ENCODE measurements around the gene ACAT2.
A peak's percentile ranks its signal among the peaks of the same experiment; 100 is the strongest.
"Not testable (repeated sequence)": the region's sequence is repeated elsewhere in the genome, so short reads cannot be mapped to it uniquely, and the experiment has no call there.

Gene ACAT2

GRCh38 chr6:159721981-159722380, 39.9 kb upstream of the ACAT2 start:
- not testable (repeated sequence) for H3K27ac ChIP-seq (ENCODE audit: low read length); H3K27me3 ChIP-seq (ENCODE audit: control insufficient read depth, insufficient read depth, low read length); DNase-seq (ENCODE audit: low read depth, low spot score); H3K4me3 ChIP-seq (ENCODE audit: low read length); H3K36me3 ChIP-seq (ENCODE audit: control insufficient read depth, insufficient read depth, low read length); H3K9me3 ChIP-seq (ENCODE audit: control insufficient read depth, insufficient read depth, low read length); H3K4me1 ChIP-seq (ENCODE audit: control insufficient read depth, insufficient read depth, low read length)
- no CpG with 5 or more reads among the region's 3 CpGs for WGBS (ENCODE audit: insufficient coverage, insufficient read length)

GRCh38 chr6:159722655-159723054, 39.2 kb upstream of the ACAT2 start:
- Histone ChIP-seq H3K36me3 (ENCODE audit: control insufficient read depth, insufficient read depth, low read length) (no peaks in the 10 kb centered on the region), H3K9me3 (ENCODE audit: control insufficient read depth, insufficient read depth, low read length) (no peaks in the 10 kb centered on the region), H3K4me1 (ENCODE audit: control insufficient read depth, insufficient read depth, low read length) (no peaks in the 10 kb centered on the region; the same call in 1 of the 2 replicates), H3K27me3 (ENCODE audit: control insufficient read depth, insufficient read depth, low read length) (no peaks in the 10 kb centered on the region), H3K4me3 (ENCODE audit: low read length) (no peak overlapping the region), H3K27ac (ENCODE audit: low read length) (no peak overlapping the region)
- DNase-seq (ENCODE audit: low read depth, low spot score): no peak

- H3K36me3 ChIP-seq (ENCODE audit: control insufficient read depth, insufficient read depth, low read length): no peaks in the 10 kb centered on the region
- WGBS (ENCODE audit: insufficient coverage, insufficient read length): no CpG with 5 or more reads among the region's 2 CpGs
- no peaks in the 10 kb centered on the region for H3K9me3 ChIP-seq (ENCODE audit: control insufficient read depth, insufficient read depth, low read length)
- no peak overlapping the region for H3K27ac ChIP-seq (ENCODE audit: low read length)
- H3K27me3 ChIP-seq (ENCODE audit: control insufficient read depth, insufficient read depth, low read length): no peaks in the 10 kb centered on the region
- H3K4me3 ChIP-seq (ENCODE audit: low read length): no peak overlapping the region
- DNase-seq (ENCODE audit: low read depth, low spot score): no peak
- no peaks in the 10 kb centered on the region; the same call in 1 of the 2 replicates for H3K4me1 ChIP-seq (ENCODE audit: control insufficient read depth, insufficient read depth, low read length)
Observed at GRCh38 chr6:159723259-159723658, 38.6 kb upstream of the ACAT2 start.

- DNase-seq (ENCODE audit: low read depth, low spot score): no peak
- no peak overlapping the region for H3K27ac ChIP-seq (ENCODE audit: low read length)
- WGBS (ENCODE audit: insufficient coverage, insufficient read length): no CpG with 5 or more reads among the region's 4 CpGs
- no peaks in the 10 kb centered on the region; the same call in 1 of the 2 replicates for H3K4me1 ChIP-seq (ENCODE audit: control insufficient read depth, insufficient read depth, low read length)
- H3K9me3 ChIP-seq (ENCODE audit: control insufficient read depth, insufficient read depth, low read length): no peaks in the 10 kb centered on the region
- H3K4me3 ChIP-seq (ENCODE audit: low read length): no peak overlapping the region
- no peaks in the 10 kb centered on the region for H3K27me3 ChIP-seq (ENCODE audit: control insufficient read depth, insufficient read depth, low read length)
- no peaks in the 10 kb centered on the region for H3K36me3 ChIP-seq (ENCODE audit: control insufficient read depth, insufficient read depth, low read length)
Observed at GRCh38 chr6:159724778-159725177, 37.1 kb upstream of the ACAT2 start.

GRCh38 chr6:159725208-159725607, 36.6 kb upstream of the ACAT2 start:
- not testable (repeated sequence) for DNase-seq (ENCODE audit: low read depth, low spot score); H3K9me3 ChIP-seq (ENCODE audit: control insufficient read depth, insufficient read depth, low read length); H3K36me3 ChIP-seq (ENCODE audit: control insufficient read depth, insufficient read depth, low read length); H3K4me3 ChIP-seq (ENCODE audit: low read length); H3K27ac ChIP-seq (ENCODE audit: low read length); H3K4me1 ChIP-seq (ENCODE audit: control insufficient read depth, insufficient read depth, low read length); H3K27me3 ChIP-seq (ENCODE audit: control insufficient read depth, insufficient read depth, low read length)
- WGBS (ENCODE audit: insufficient coverage, insufficient read length): no CpG with 5 or more reads among the region's 3 CpGs

GRCh38 chr6:159726255-159726917, 35.5 kb upstream of the ACAT2 start:
- no peaks in the 10 kb centered on the region for H3K36me3 ChIP-seq (ENCODE audit: control insufficient read depth, insufficient read depth, low read length)
- H3K9me3 ChIP-seq (ENCODE audit: control insufficient read depth, insufficient read depth, low read length): no peaks in the 10 kb centered on the region
- peak overlapping the region; percentile 93; the same call in 1 of the 2 replicates for H3K4me3 ChIP-seq (ENCODE audit: low read length)
- no peaks in the 10 kb centered on the region for H3K27me3 ChIP-seq (ENCODE audit: control insufficient read depth, insufficient read depth, low read length)
- WGBS (ENCODE audit: insufficient coverage, insufficient read length): no CpG with 5 or more reads among the region's 30 CpGs
- no peak overlapping the region for H3K27ac ChIP-seq (ENCODE audit: low read length)
- DNase-seq (ENCODE audit: low read depth, low spot score): no peak
- no peaks in the 10 kb centered on the region; the same call in 1 of the 2 replicates for H3K4me1 ChIP-seq (ENCODE audit: control insufficient read depth, insufficient read depth, low read length)

- Histone ChIP-seq H3K9me3 (ENCODE audit: control insufficient read depth, insufficient read depth, low read length) (no peaks in the 10 kb centered on the region), H3K36me3 (ENCODE audit: control insufficient read depth, insufficient read depth, low read length) (no peaks in the 10 kb centered on the region), H3K27ac (ENCODE audit: low read length) (no peak within 1 kb of the TSS), H3K27me3 (ENCODE audit: control insufficient read depth, insufficient read depth, low read length) (no peaks in the 10 kb centered on the region), H3K4me3 (ENCODE audit: low read length) (peak within 1 kb of the TSS; percentile 93), H3K4me1 (ENCODE audit: control insufficient read depth, insufficient read depth, low read length) (no peaks in the 10 kb centered on the region; the same call in 1 of the 2 replicates)
- WGBS (ENCODE audit: insufficient coverage, insufficient read length): no CpG with 5 or more reads among the region's 93 CpGs
- peak; percentile 91 for DNase-seq (ENCODE audit: low read depth, low spot score)
Observed at GRCh38 chr6:159726918-159727716, 34.7 kb upstream of the ACAT2 start, which contains the start of gene WTAP. WTAP (plus strand) TSS chr6:159727506; CDS start chr6:159736266, 8,760 bp downstream.

- H3K4me3 ChIP-seq (ENCODE audit: low read length): peak overlapping the region; percentile 93
- no CpG with 5 or more reads among the region's 44 CpGs for WGBS (ENCODE audit: insufficient coverage, insufficient read length)
- no peaks in the 10 kb centered on the region; the same call in 1 of the 2 replicates for H3K4me1 ChIP-seq (ENCODE audit: control insufficient read depth, insufficient read depth, low read length)
- H3K36me3 ChIP-seq (ENCODE audit: control insufficient read depth, insufficient read depth, low read length): no peaks in the 10 kb centered on the region
- no peak for DNase-seq (ENCODE audit: low read depth, low spot score)
- no peaks in the 10 kb centered on the region for H3K9me3 ChIP-seq (ENCODE audit: control insufficient read depth, insufficient read depth, low read length)
- no peak overlapping the region for H3K27ac ChIP-seq (ENCODE audit: low read length)
- no peaks in the 10 kb centered on the region for H3K27me3 ChIP-seq (ENCODE audit: control insufficient read depth, insufficient read depth, low read length)
Observed at GRCh38 chr6:159727717-159728445, 34.0 kb upstream of the ACAT2 start.

- Histone ChIP-seq H3K4me1 (ENCODE audit: control insufficient read depth, insufficient read depth, low read length) (no peaks in the 10 kb centered on the region; the same call in 1 of the 2 replicates), H3K4me3 (ENCODE audit: low read length) (peak overlapping the region; percentile 93; the same call in 1 of the 2 replicates), H3K36me3 (ENCODE audit: control insufficient read depth, insufficient read depth, low read length) (no peaks in the 10 kb centered on the region), H3K27ac (ENCODE audit: low read length) (no peak overlapping the region), H3K9me3 (ENCODE audit: control insufficient read depth, insufficient read depth, low read length) (no peaks in the 10 kb centered on the region), H3K27me3 (ENCODE audit: control insufficient read depth, insufficient read depth, low read length) (no peaks in the 10 kb centered on the region)
- WGBS (ENCODE audit: insufficient coverage, insufficient read length): no CpG with 5 or more reads among the region's 9 CpGs
- DNase-seq (ENCODE audit: low read depth, low spot score): no peak
Observed at GRCh38 chr6:159728531-159728964, 33.3 kb upstream of the ACAT2 start.

GRCh38 chr6:159729598-159730331, 32.1 kb upstream of the ACAT2 start:
- no peak for DNase-seq (ENCODE audit: low read depth, low spot score)
- H3K4me3 ChIP-seq (ENCODE audit: low read length): no peak overlapping the region

More at GRCh38 chr6:159729598-159730331, 32.1 kb upstream of the ACAT2 start:
- no CpG with 5 or more reads among the region's 4 CpGs for WGBS (ENCODE audit: insufficient coverage, insufficient read length)
- Histone ChIP-seq H3K4me1 (ENCODE audit: control insufficient read depth, insufficient read depth, low read length) (no peaks in the 10 kb centered on the region; the same call in 1 of the 2 replicates), H3K9me3 (ENCODE audit: control insufficient read depth, insufficient read depth, low read length) (no peaks in the 10 kb centered on the region), H3K36me3 (ENCODE audit: control insufficient read depth, insufficient read depth, low read length) (no peaks in the 10 kb centered on the region), H3K27ac (ENCODE audit: low read length) (no peak overlapping the region), H3K27me3 (ENCODE audit: control insufficient read depth, insufficient read depth, low read length) (no peaks in the 10 kb centered on the region)
